HepG2 (cell line): ENCODE measurements around the gene SSC5D. TPM values are rescaled to one million over a fixed set of nuclear protein-coding genes. Genes with fewer than 3 reads are reported as not detected.
A peak's percentile ranks its signal among the peaks of the same experiment; 100 is the strongest.

Experiments
- ATF7 ChIP-seq, 2 experiments: fragments of 450-650 bp in 1 of 2; sonication (generic) in 1 of 2; formaldehyde crosslinking in 1 of 2; IDR thresholded peaks; 2 replicates each; pipeline versions ENCODE4 v1.4.0 to v1.6.1; 2016 to 2020; ENCODE audit warnings: antibody characterized with exemption in 1 of 2, mild to moderate bottlenecking in 1 of 2, missing genetic modification reagents in 1 of 2
- HMGA1 ChIP-seq: sonication (generic); formaldehyde crosslinking; conservative IDR thresholded peaks from 2 replicates; pipeline ENCODE4 v1.4.0; 2020; ENCODE audit warnings: missing genetic modification reagents
- ISX ChIP-seq: sonication (generic); formaldehyde crosslinking; conservative IDR thresholded peaks from 2 replicates; pipeline ENCODE4 v1.5.0; 2020; ENCODE audit warnings: missing genetic modification reagents
- ONECUT2 ChIP-seq: sonication (generic); formaldehyde crosslinking; IDR thresholded peaks from 2 replicates; pipeline ENCODE4 v1.4.0; 2020; ENCODE audit warnings: missing genetic modification reagents
- PCBP1 ChIP-seq: fragments of 200-400 bp; formaldehyde crosslinking; IDR thresholded peaks from 2 replicates; pipeline ENCODE4 v1.6.1; 2017; ENCODE audit warnings: mild to moderate bottlenecking, low read depth, low read length, borderline replicate concordance
- PHF8 ChIP-seq: sonication (generic); formaldehyde crosslinking; IDR thresholded peaks from 2 replicates; pipeline ENCODE4 v1.5.0; 2020; ENCODE audit warnings: missing genetic modification reagents
- ZBED4 ChIP-seq: sonication (generic); formaldehyde crosslinking; IDR thresholded peaks from 2 replicates; pipeline ENCODE4 v1.4.0; 2020; ENCODE audit warnings: missing genetic modification reagents, borderline replicate concordance
- ZBTB40 ChIP-seq, 2 experiments: fragments of 450-650 bp in 1 of 2; sonication (generic) in 1 of 2; formaldehyde crosslinking in 1 of 2; IDR thresholded peaks; 2 replicates each; pipeline versions ENCODE4 v1.6.1 to v1.8.0; 2016 to 2022; ENCODE audit warnings: antibody characterized with exemption in 1 of 2, mild to moderate bottlenecking in 1 of 2, missing genetic modification reagents in 1 of 2
- ZFP91 ChIP-seq: sonication (generic); formaldehyde crosslinking; IDR thresholded peaks from 2 replicates; pipeline ENCODE4 v1.9.0; 2022; ENCODE audit warnings: missing genetic modification reagents, mild to moderate bottlenecking, borderline replicate concordance
- ZNF414 ChIP-seq: sonication (generic); formaldehyde crosslinking; IDR thresholded peaks from 2 replicates; pipeline ENCODE4 v1.5.0; 2020; ENCODE audit warnings: missing genetic modification reagents
- ZSCAN21 ChIP-seq: sonication (generic); formaldehyde crosslinking; IDR thresholded peaks from 2 replicates; pipeline ENCODE4 v1.8.0; 2022; ENCODE audit warnings: mild to moderate bottlenecking, missing genetic modification reagents, moderate library complexity, borderline replicate concordance
- polyA plus RNA-seq, 8 experiments: library from polyadenylated mRNA; depleted of rRNA in 3 of 8; stranded (reverse) in 7 of 8; unstranded in 1 of 8; fragments of >200 nt; fragmentation: Illumina TruSeq in 4 of 8; extraction: Trizol in 4 of 8; gene quantifications; 2 replicates each; pipeline versions ENCODE4 v1.2.1 to v1.2.3, GENCODE V29; 2011 to 2016; ENCODE audit warnings: low read depth in 4 of 8, missing spikeins in 1 of 8, mixed read lengths in 1 of 8; ENCODE audit not compliant: insufficient read depth in 1 of 8
- total RNA-seq, 5 experiments: library from RNA; depleted of rRNA; stranded (reverse); fragments of >200 nt; fragmentation: Illumina TruSeq; extraction: Trizol; gene quantifications; 2 replicates each; pipeline ENCODE4 v1.2.3, GENCODE V29; 2016; ENCODE audit warnings: low read depth in 1 of 5

Gene SSC5D
- total and polyA plus RNA-seq, 2 of the 13 experiments (the other 11 are each of a cell fraction or from before 2014, with no cell fraction given), result not detected

GRCh38 chr19:55476100-55476775 is 12.0 kb upstream of the SSC5D start, which contains the start of gene ZNF628 (continued):
- TF ChIP-seq ZBTB40 (IDR thresholded peaks at IDR 0.05), result no peak
- peak; percentile 90 for TF ChIP-seq ZBTB40 (CRISPR knock-in tag; IDR thresholded peaks at IDR 0.05)
- peak; percentile 92; the same call in 1 of the 2 replicates for TF ChIP-seq ZNF414
- TF ChIP-seq PHF8 (CRISPR knock-in tag), result peak; percentile 81
- TF ChIP-seq ZFP91 (CRISPR knock-in tag), result peak; percentile 83
- no peak for TF ChIP-seq HMGA1 (CRISPR knock-in tag)
- TF ChIP-seq ONECUT2 (CRISPR knock-in tag), result 0 out of 2 replicates have a peak, but pooled peaks have one; percentile 29
- TF ChIP-seq ZBED4 (CRISPR knock-in tag), result peak; percentile 56; the same call in 1 of the 2 replicates
- peak; percentile 86; the same call in 1 of the 2 replicates for TF ChIP-seq ISX
- no peak for TF ChIP-seq ATF7 (IDR thresholded peaks at IDR 0.05)
- TF ChIP-seq ATF7 (CRISPR knock-in tag; IDR thresholded peaks at IDR 0.05), result 0 out of 2 replicates have a peak, but pooled peaks have one; percentile 70
- TF ChIP-seq ZSCAN21 (CRISPR knock-in tag), result peak; percentile 75
- peak; percentile 74; the same call in 1 of the 2 replicates for TF ChIP-seq PCBP1
